GM21737 (cell line): ENCODE measurements around the gene PDE3A.
"Not testable (repeated sequence)": the region's sequence is repeated elsewhere in the genome, so short reads cannot be mapped to it uniquely, and the experiment has no call there.

Experiments used
- ATAC-seq: cut with Tn5 transposase; IDR thresholded peaks from one replicate; pipeline ENCODE4 v1.9.1; 2021; ENCODE audit warnings: mild to moderate bottlenecking, moderate library complexity; ENCODE audit not compliant: unreplicated experiment

Gene PDE3A

DNA sequence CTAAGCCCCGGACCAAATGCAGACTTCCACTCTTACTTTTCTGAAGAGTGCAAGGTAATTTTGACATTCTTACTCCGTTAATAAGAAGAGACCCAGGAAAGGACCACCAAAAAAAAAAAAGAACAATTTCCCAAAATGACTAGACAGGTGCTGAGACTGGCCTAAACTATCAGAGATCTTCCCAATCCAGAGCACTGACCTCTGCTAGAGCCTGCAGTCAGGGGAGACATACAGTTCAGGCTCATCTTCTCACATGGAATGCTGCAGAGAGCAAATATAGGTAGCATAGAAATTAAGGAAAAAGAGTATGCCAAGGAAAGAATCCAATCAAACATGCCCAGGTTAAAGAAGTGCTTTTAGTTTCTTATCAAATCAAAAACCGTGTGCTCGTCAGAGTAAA is 177.9 kb downstream of the PDE3A start:
- no peak for ATAC-seq

DNA sequence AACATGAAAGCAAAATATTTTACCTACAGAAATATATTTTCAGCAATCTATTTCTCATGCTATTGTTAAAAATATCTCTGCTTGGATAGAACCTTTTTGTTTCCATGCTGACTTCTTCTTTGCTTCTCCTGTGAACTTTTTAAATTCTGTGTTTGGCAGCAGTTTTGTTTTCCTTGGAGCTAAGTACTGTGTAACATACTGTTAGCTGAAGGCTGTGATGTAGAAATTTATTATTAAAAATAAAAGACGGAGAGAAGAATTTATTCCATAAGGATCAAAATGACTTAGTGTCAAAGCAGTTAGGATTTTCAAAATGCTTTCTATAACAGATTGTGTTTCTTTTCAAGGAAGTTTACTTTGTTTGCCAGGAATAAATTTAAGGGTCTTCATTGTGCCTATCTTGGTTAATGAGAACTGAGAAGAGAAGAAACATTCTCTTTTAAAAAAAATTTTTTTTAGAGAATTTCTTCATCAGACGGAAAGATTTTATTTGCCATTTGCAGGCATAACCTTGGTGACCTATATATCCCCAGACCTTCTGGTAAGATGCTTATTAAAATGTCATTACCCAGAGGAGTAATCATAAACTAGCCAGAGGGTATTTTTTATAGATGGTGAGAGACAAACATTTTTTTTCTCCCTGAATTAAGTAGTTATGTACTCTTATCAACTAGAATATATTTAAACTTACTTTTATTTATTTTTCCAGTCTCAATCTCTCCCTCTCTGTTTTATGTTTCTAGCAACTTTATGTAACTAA is 179.7 kb downstream of the PDE3A start:
- no peak for ATAC-seq

- ATAC-seq: no peak
Measured at GRCh38 chr12:20548611-20549010, 180.3 kb downstream of the PDE3A start.

DNA sequence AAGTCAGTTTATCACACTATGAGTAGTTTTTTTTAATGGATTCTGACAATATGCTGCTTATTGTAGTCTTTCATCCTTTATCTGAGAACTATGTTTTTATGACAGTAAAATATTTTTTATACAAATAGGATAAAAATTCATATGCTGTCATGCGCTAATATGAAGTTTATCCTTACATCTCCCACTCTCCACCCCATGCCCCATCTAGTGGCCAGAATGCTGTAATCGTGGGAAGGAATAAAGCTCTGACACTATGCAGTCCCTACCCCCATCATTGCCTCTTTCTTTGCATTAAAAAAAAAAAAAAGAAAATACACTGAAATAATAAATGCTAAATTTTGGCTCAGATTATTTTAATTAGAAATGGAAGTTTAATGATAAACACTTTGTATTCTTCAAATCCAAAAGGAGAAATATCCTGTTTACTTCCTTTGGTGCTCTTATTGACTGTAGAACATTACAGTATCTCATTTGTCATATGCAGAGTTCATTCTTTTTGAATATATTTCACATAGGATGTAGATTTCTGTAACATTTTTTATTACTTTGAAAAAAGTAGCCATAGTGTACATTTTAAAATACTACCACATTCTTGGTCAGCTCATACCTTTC is 180.9 kb downstream of the PDE3A start:
- no peak for ATAC-seq

DNA sequence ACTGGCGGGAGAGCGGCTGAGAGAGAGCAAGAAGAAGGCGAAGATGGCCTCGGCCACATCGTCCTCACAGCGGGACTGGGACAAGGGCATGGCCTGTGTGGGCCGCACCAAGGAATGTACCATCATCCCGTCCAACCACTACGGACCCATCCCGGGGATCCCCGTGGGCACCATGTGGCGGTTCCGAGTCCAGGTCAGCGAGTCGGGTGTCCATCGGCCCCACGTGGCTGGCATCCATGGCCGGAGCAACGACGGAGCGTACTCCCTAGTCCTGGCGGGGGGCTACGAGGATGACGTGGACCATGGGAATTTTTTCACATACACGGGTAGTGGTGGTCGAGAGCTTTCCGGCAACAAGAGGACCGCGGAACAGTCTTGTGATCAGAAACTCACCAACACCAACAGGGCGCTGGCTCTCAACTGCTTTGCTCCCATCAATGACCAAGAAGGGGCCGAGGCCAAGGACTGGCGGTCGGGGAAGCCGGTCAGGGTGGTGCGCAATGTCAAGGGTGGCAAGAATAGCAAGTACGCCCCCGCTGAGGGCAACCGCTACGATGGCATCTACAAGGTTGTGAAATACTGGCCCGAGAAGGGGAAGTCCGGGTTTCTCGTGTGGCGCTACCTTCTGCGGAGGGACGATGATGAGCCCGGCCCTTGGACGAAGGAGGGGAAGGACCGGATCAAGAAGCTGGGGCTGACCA is 183.6 kb downstream of the PDE3A start:
- not testable (repeated sequence) for ATAC-seq

GRCh38 chr12:20552586-20552985 is 184.2 kb downstream of the PDE3A start:
- ATAC-seq: not testable (repeated sequence)

GRCh38 chr12:20555015-20555414 is 186.7 kb downstream of the PDE3A start:
- ATAC-seq: no peak

DNA sequence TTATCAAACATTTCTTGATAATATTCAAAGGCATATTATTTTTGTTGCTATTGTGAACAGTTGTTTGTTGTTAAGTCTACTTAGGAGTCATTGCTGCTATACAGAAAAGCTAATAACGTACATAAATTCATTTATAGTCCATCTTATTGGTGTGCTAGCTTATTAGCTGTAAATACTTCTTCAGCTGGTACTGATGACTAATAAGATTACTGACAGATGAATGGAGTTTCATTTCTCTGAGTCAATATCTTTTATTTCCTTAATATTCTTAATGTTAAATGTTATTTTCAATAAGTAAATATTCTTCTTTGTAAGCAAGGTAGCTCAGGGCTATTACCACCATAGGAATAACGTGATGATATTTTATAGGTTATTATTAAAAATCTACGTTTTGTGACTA is 187.4 kb downstream of the PDE3A start:
- ATAC-seq: no peak

GRCh38 chr12:20557096-20557495 is 188.8 kb downstream of the PDE3A start:
- ATAC-seq: no peak

DNA sequence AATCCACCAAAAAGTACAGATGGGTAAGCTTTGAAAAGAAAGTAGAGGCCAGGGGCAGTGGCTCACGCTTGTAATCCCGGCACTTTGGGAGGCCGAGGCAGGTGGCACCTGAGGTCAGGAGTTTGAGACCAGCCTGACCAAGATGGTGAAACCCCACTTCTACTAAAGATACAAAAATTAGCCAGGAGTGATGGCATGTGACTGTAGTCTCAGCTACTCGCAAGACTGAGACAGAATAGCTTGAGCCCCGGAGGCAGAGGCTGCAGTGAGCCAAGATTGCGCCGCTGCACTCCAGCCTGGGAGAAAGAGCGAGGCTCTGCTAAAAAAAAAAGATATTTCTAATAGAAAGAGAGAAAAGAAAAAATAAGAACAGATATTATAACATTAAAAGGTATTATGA is 192.6 kb downstream of the PDE3A start:
- ATAC-seq: no peak

DNA sequence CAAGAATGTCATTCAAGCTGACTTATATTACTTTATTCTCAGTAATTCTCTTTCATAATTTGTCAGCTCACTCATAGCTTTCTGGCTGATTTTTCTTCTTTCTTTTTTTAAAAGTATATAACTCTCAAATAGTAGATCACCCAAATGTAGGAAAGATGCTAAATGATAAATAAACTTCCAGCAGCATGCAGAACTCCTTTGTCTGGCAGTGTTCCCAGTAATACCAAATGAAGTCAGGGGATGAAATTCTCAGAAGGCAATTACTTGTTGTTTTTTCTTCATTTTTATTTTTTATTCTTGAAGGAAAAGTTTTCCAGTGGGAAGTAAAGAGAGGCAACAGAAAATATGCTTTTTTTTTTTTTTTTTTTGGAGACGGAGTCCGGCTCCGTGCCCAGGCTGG is 193.5 kb downstream of the PDE3A start:
- no peak for ATAC-seq

- no peak for ATAC-seq
Measured at GRCh38 chr12:20567413-20567812, 199.1 kb downstream of the PDE3A start.

GRCh38 chr12:20572451-20572850 is 204.1 kb downstream of the PDE3A start:
- no peak for ATAC-seq

GRCh38 chr12:20576528-20576927 is 208.2 kb downstream of the PDE3A start:
- no peak for ATAC-seq

DNA sequence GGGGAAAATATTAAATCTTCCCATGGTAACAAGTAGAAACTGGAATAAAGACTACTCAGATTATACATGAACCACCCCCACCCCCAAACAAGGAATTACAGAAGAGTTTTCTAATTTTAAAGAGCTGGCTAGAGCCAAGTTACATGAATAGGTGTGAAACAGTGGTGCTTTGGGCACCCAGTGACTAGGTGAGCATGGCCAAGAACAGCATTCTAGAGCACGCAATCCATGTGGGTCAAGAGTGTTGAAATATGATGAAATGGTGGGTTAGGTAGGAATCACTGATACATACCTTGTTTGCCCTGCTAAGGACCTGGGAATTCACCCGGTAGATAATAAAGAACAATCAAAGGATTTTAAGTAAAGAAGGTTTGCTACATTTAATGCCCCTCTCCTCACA is 208.7 kb downstream of the PDE3A start:
- ATAC-seq: no peak

- no peak for ATAC-seq
Measured at GRCh38 chr12:20578142-20578541, 209.8 kb downstream of the PDE3A start.

DNA sequence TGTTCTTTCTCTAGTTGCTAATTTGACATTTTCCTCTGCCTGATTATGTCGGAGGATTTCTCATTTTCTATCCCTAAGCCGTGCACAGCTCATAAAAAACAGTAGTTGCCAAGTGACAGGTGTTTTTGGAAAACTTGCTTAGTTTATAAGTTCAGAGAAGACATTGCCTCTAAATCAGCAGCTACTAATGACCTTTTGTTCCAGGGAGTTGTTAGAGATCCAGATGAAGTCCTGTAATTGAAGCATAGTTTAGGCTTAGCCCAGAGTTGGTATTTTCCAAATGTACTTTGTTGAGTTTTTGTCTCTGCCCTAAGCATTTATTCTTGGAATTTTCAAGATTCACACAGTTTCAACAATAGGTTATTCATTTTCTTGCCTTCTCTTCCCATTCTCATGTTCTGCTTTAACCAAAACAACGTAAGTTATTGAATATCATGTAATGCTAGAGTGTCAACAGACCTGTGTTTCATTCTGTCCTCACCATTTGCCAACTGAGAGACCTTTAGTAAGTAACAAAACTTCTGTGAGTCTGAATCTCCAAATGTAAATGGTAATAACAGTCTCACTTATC is 216.8 kb downstream of the PDE3A start:
- ATAC-seq: no peak

GRCh38 chr12:20585913-20586312 is 217.6 kb downstream of the PDE3A start:
- ATAC-seq: no peak

GRCh38 chr12:20588042-20588441 is 219.7 kb downstream of the PDE3A start:
- no peak for ATAC-seq

GRCh38 chr12:20590570-20590969 is 222.2 kb downstream of the PDE3A start:
- ATAC-seq: no peak

DNA sequence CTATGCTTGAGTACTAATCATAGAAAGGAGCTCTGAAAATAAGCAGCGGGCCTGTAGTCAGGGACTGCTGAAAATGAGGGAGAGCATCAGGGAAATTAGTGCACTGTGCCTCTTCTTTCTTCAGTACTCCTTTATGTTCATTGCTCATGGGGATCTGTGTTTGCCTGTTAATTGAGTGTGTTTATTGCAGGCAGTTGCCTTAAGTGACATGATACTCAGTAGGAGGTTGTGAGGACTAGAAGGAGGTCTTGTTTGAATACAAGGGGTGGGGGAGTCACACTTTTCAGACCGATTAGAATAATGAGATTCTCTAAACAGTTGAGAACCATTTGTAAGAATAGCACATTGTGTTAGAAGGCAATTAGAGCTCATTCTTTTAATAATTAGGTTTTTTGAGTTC is 224.2 kb downstream of the PDE3A start:
- no peak for ATAC-seq

- no peak for ATAC-seq
Measured at GRCh38 chr12:20593611-20594010, 225.3 kb downstream of the PDE3A start.
